ENCODE measurements around the gene PARD3B.

PARD3B gene

DNA sequence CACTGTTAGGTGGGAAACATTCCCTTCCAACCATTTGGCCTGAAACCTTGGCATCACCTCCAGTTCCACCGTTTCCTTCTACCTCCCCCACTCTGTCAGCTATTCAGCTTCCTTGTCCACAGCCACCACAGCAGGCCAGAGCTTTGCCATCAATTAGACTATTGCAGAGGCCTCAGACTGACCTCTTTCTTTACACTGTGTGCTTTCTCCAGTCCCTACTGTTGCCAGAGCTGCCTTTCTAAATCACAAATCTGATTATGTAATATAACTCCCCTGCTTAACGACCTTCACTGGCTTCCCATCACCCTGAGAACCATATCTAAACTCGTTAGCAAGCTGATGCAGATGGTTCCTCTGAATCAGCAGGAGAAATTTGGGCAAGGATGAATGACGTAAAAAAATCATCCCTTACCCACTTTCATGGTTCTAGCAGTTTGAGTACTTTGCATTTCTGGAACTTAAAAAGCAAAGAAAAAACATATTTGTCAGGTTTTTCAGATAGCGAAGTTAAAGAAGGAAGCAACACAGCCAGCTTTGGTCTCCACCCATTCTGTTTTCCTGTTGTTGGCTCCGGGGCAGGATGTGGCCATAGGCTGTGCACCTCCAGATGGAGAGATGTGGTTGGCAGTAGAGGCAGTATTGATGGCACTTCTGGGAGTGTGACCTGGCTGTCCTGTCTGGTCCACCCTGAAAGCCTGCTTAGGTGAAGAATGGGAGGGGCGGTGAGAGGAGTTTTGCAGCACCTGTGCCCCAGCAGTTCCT lies 422.1 kb downstream of the PARD3B start:
- FAIRE-seq = no peak

DNA sequence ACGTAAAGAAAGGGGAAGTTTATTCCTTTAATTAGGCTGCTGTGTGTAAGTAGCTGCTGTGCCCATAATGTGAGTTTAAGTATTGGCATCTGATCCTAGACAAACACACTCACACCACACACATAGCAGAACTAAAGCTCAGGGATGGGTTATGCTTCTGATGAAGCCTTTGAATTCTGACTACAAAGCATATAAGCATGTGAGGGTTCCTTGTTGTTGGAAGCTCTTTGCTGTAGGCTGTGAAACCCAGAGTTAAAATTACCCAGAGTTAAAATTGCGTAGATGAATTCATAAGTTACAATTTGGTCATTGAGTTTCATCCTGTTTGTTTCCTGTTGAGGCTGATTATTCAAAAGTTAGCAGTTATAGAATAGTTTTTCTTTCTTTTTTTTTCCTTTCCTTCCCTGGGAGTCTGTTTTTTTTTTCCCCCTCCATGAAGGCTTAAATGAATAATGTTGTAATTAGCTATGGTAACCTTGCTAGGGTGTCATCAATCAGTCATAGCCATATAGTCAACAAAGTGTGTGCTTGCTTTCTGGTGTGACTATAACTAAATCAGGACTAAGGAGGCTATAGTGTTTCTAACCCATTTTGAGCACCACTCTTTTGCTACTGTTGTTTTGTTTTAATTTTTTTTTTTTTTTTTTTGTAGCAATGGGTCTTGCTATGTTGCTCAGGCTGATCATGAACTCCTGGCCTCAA lies 426.1 kb downstream of the PARD3B start:
- FAIRE-seq = no peak

DNA sequence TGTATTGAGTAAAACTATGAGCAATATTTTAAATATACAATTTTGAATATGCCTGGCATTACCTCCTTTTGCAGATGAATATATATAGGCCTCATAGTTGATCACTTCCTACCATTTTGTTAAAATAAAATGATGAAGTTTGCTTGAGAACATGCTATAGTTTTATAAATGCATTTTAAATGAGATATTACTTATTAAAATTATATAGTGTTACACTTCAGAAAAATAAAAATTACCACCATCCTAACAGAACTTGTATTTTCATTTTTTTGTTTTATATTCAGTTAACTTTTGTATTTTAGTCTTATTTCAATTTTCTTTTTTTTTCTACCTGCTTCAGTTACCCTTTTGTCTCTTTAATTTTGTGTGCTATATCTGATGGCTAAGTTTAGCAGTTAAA lies 426.9 kb downstream of the PARD3B start:
- no peak for FAIRE-seq

DNA sequence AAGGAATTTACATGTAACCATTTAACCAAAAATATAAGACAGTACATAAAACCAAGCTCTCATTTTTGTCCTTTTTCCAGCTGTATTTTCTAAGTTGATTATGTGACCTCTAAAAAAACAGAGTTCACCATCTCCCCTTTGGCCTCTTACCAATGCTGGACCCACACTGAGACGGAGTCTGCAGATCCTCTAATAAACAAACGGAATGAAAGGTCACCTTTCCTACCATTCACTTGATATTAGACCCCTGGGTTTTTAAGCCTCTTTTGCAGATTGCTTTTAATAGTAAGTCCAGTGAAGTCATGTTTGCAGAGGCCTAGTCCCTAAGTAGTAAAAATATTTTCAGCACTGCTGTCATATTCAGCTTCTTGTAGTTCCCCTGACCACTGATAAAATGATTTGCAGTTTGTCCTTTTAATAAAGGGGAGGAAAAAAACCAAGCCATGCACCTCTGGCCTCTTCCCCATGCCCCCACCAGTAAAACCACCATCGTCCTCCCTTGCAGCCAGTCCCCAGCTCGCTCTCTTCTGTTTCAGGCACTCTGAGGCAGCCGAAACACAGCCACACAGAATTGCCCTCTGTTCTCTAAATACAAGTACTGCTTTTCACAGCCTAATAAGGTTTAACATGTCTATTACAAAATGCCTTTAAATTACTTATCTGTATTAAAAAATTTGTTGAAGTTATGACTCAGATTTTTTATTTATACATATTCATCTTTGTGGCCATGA lies 427.5 kb downstream of the PARD3B start:
- FAIRE-seq = no peak

DNA sequence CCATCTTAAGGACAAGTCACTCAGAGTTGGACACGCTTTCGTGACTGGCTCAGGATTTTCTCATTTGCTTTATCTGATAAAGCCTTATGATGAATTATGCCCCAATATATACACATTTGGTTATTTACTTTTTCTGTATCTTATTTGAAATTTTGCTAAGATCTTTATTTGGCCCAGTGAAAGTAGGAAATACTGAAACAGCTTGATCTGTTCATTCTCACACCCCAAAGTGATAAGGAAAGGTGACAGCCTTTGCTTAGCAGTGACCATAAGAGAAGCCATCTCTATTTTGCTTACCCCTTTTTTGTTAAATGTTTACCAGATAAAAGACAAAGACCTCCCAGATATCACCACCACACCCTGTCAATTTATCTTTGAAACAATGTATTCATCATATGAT lies 428.3 kb downstream of the PARD3B start:
- no peak for FAIRE-seq

DNA sequence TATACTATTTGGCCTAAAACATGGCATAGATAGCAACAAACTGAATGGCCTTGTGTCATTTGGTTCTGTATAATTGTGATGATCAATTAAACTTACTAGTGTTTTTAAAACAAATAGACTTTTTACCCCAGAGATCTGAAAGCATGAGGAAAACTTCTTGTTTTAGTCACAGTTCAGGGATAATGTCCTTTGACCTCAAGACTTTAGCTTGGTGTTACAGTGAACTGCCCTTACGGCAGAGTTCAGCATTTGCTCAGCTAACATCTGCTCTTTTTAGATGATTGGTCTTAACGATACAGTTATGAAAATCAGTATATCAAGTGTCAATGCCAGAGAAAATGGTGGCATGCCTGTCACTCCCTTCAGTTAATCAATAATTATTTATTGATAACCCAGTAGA lies 429.2 kb downstream of the PARD3B start:
- no peak for FAIRE-seq

DNA sequence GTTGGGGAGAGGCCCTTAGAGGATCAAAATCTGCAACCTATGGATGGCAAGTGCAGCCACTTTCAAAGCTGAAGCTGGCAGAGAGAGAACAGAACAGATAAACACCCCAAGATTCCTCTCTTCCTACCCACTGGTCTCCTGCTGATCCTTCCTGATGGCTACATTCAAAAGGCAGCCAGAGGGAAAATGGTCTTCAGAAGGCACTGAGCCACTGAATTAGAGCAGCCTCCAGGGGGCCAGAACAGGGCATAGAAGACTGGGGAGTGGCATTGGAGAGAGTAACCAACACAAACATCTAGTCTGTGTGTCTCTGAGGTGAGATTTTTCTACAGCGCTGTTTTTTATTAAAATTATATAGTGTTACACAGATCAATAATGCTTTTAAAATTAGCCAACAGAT lies 432.6 kb downstream of the PARD3B start:
- no peak for FAIRE-seq

DNA sequence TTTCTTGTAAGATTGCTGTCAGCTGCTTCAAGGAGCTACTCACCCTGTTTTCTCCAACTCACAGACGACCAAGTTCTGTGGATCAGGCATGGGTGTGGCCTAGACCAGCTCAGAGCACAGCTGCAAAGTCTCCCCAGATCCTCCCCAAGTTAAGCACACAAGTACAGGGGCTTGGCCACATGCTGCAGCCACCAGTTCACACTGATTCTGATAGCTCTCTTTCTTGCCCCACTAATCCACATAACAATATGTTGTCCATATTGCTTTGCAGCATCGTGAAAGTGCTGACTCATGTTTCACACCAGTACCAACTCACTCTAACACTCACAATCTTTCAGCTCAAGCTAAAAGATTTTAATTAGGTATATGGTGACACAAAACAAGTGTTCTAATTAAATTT lies 437.0 kb downstream of the PARD3B start:
- FAIRE-seq = no peak

DNA sequence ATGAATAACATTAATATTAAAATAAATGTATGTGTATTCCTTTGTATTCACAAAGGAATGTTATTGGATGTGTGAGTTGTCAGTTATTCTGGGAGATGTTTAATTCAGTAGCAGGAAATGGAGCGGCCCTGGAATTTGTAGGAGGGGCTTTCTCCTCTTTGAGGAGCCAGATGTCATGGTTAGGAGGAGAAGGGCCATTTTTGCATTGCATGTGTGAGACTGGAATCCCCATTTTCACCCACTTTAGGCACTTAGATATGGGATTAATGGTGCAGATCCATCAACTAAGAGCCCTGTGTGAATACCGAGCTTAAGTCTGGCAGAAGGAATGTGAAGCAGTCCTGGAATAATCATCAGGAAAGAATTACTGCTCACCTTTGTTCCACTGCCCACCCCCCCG lies 439.2 kb downstream of the PARD3B start:
- FAIRE-seq = no peak

DNA sequence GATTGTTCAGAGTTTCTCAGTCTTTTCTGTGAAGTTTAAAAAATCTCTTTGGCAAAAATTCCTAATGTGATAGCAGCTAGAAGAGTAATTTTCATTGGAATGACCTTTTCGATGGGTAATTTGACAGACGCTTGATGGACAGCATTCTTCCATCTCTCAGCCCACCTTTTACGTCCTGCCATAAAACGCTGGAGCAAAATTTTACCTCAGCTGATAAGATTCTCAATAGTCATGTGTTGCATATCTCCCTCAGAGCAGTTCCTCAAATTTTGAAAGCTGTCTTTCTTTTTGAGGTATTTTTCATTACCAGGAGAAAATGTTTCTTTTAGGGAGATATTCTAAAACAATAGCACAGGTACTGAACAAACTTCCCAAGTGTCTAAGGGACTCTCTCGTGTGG lies 441.4 kb downstream of the PARD3B start:
- FAIRE-seq = no peak

DNA sequence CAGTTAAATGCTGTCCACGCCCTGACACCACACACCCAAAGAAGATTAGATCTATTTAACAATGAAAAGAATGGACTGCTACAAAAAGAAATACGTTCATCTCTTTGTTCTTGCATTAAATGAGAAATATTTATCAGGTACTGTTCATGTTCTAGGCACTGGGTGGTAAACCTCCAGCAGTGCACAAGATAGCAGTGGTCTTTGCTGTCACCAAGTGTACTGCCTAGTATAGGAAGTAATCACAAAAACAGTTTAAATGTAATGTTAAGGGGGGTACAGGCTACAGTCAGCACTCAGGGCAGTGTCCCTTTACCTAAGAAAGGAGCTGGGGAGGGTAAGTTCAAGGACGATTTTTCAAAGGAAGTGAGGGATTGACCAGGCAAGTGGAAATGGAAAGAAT lies 443.6 kb downstream of the PARD3B start:
- FAIRE-seq = no peak

DNA sequence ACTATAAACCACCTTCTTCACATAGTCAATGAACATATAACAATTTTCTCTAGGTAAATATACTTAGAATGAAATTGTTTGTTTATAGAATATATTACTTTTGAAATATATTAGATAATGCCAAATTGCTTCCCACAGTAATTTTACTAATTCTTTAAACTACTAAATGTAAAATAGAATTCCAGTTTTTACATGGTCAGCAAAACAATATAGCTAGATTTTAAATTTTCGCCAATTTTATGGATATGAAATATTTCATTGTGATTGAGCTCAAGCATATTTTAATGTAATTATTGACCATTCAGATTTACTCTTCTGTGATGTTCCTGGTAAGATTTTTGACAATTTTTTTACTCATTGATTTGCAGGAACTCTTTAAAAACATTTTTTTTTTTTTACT lies 444.6 kb downstream of the PARD3B start:
- no peak for FAIRE-seq

DNA sequence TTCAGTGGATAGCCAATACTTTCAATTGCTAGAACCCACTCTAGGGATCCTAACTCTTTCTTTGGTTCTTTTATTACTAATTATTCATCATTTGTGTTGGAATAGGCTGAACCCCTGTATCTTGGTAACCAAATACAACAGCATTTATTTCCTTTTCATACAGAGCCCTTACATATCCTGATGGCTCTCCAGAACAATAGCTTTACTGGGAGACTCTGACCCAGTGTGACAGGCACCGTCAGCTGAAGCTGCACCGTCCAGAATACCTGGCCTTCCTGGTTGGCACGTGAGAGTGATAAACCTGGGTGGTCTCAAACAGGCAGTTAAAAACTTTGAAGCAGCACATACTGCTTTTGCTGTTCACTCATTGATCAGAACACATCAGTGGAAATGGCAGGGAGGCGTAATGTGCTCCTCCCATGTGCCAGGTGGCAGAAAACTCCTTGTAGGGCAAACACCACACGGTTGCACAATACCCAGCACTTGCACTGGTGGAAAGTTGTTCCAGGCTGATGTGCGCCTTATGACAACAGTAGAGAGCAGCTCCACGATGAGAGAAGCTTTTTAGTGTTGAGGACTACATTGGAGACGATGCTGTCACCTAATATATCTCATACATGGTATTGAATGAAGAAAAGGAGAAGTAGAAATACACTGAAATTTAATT lies 456.2 kb downstream of the PARD3B start:
- no peak for FAIRE-seq

DNA sequence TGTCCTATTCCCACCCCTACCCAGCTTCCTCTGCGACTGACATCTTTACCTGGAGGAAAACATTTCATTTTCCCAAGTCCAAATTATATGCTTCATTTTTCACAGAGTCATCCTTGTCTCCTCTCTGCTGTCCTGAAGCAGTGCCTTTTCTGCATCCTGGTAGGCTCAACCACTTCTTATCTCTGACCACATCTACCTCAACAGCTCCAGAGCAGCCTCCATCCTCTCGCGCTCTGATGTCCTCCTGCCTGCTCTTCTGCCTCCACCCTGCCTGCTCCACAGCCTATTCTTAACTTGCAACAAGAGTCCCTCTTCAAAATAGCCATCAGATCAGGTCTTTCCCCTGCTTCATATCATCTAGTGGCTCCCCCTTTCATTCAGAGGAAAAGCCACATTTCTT lies 457.1 kb downstream of the PARD3B start:
- no peak for FAIRE-seq

DNA sequence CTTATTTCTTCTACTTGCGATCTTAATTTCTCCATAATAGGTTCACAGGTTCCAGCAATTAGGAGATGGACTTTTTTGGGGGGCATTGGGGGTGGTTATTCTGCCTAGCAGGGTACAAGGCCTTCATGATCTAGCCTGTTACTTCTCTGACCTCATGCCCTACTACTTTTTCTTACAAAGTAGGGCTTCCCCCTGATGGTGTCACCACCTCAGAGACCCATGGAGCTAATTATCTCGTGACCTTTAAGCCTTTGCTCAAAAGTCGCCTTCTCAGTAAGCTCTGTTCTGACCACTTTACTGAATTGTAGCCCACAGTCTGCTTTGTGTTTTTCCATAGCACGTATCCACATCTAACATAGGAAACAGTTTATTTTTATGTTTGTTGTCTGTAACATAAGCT lies 458.0 kb downstream of the PARD3B start:
- FAIRE-seq = no peak

DNA sequence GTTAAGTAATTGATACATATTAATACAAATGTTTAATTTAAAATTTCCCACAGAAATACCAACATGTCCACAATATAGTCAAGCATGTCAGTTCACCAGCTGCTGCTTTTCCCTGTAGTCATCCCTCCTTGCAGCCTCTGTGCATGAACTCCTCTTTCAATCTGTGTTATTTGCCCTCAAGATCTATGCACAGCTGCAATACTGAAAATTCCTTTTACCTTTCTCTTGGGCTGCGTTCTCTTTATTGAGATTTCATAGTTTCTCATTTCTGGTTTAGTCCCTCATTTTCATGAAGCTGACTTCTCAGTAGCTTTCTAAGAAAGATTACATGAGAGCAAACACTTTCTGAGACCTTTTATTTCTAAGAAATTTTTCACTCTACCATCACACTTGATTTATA lies 464.9 kb downstream of the PARD3B start:
- no peak for FAIRE-seq

DNA sequence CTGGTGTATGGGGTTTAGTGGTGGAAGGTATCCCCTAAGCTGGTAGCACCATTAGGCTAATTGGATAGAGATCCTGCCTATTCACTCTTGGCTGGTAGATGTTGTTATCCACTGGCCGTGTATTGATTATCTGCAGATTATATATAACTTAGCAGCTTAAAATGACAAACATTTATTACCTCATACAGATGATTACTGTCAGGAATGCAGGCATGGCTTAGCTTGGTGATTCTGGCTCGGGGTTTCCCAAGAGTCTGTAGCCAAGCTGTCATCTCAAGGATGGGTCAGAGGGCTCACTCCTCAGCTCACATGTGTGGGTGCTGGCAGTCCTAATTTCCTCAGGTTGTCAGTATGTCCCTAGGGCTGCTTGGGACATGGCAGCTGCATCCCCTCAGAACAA lies 465.8 kb downstream of the PARD3B start:
- FAIRE-seq = no peak

DNA sequence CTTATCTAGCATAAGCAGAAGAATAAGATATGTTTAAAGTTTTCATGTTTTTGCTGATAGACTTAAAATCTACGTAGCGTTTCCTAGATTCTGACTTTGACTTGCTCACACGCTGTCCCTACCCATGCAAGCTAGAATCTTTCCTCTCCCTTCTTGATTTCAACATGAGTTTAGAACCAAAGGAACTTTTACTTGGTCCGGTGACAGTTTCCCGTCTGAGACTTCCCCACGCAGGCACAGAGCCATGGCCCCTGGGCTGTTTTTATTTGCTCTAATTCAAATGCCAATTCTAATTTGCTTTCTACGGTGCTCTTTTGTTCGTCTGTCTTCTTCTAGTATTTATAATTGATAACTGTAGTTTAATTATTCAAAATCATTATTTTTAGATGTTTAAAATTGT lies 467.7 kb downstream of the PARD3B start:
- no peak for FAIRE-seq

DNA sequence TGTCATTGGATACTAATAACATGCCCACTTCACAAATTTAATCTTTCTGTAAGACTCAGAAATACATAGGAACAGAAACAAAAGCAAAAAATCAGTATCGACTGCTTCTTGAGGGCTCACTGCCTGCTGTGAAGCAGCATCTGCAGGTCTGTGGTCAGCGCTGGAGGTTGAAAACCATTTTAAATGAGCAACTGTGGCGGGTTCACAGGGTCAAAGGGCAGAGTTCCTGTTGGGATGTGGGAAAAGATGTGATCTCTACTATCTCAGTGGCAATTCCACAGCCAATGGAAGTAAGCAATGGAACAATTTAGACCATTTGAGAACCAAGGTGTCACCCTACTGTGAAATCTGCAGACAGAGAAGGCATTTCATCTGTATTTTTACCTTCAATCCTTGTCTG lies 468.3 kb downstream of the PARD3B start:
- no peak for FAIRE-seq

DNA sequence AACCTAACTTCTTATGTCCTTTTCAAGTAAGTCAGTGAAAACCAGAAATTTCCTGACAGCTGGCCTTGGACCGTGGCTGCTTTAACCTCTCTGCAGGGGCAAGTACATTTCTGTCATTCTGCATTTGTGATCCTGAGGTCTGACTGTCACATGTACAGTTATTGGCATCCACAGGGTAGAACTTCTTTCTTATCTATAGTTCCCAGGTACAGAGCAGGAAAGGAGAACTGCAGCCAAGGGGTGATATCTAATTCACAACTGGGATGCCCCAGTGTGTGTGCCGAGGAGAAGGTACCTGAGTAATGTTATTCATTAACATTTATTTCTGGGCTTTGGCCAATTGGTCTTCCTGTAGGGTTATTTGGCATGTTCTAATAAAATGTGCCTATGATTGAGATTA lies 468.9 kb downstream of the PARD3B start:
- FAIRE-seq = no peak

DNA sequence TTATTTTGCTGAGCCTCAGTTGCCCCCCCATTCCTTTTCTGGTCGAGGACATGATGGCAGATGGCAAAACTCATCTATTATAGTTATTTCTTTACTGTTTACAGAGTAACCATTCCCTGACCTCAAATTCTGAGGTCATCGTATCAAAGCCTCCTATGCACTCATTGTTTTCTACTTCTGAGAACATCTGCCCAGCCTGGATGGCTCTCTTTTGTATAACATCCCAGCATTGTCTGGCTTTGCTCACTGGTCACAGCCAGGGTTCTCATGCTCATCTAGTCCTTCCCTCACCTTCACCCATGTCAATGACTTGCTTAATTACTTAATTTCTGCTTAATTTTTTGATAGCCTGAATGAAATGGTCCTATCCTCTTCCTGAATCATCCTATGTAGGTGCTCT lies 472.1 kb downstream of the PARD3B start:
- no peak for FAIRE-seq

DNA sequence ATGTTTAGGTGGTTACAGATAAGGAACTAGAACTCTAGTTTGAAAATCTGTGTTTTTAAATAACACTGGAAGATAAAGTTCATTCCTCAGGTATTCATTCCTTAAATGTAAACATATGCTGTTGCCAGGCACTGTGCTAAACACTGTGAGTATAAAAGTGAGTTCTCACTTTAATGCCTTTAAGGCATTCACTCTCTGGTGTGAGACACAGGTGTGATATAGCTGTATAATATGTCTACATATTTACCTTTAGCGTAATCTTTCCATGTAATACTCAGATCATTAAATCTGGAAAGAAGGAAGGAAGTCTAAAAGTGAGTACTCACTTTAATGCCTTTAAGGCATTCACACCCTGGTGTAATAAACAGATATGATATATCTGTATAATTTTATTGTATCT lies 472.6 kb downstream of the PARD3B start:
- no peak for FAIRE-seq

DNA sequence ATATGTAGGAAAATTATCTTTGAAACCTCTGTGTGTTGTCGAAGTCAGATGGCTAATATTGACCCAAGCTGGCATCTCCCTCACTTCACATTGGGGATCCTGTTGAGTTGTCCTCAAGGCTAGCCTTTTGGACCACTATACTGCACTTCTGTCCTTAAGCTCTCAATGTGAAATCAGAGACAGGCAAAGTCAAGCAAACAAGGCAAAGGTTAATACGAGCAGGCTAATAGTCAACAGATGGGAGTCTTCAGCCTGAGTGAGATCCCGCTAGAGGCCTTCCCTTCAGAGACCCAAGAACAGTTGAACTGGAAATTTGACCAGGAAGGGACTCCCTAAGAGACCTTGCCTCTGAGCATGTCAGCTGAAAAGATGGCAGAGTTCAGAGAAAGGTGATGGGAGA lies 475.4 kb downstream of the PARD3B start:
- no peak for FAIRE-seq

DNA sequence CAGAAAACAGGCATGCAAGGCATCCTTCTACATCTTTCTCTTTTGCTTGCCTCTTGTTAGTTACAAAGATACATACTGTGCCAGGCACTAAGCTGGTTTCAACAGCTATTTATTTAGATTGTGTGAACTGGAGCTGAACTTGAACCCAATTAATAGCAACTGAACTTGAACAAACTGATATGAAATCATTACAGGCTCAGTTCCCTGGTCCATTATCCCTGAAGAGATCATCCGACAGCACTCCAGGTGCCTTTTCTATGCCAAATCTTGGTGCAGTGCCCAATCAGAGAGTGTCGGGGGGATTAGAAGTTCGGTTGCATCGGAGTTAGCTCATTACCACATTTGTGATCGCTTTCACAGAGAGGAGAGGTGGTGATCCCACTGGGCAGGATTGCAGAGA lies 477.6 kb downstream of the PARD3B start:
- no peak for FAIRE-seq

Measured in G401.6 (cell line).